ENCODE data around the gene ARMC2.

DNA sequence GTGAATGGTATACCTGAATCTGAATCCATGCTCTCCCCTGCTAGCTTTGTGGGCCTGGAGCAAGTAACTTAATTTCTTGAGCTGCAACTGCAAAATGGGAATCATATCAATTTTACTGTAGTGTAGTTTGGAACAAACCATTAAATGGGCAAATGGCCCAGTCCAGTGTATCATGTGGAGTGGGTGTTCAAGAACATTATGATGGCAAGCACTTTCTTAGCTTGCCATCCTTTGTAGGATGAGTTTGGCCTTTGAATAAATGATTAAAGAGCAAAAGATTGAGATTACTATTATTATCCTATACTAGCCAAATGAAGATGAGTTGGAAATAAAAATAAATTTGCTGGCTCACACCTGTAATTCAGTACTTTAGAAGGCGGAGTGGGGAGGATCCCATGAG is 126.0 kb downstream of the ARMC2 start:
- TF ChIP-seq CTCF (IDR thresholded peaks at IDR 0.05) (no peak), EZH2phosphoT487 (IDR thresholded peaks at IDR 0.05) (no peak)
